Astrocyte of the spinal cord (primary cell): ENCODE measurements around the gene GRIN1.

Source experiments
- DNase-seq: peaks from one replicate; pipeline ENCODE4 v3.0.0; 2011; ENCODE audit warnings: low read depth, low spot score
- H3K4me3 ChIP-seq: 2 replicates; pipeline ENCODE4 v1.5.1; 2011; ENCODE audit warnings: low read depth, mild to moderate bottlenecking, low read length, moderate library complexity
- in situ Hi-C: cut with HindIII; loops from 2 replicates; pipeline ENCODE4 v1.10.0; 2017; ENCODE audit warnings: low sequenced_read_pairs
- TF ChIP-seq, protein P1 (sequence below): IDR thresholded peaks from 2 replicates; pipeline ENCODE4 v1.5.1; 2012; ENCODE audit warnings: low read depth, mild to moderate bottlenecking, low read length, inconsistent platforms

The GRIN1 gene

DNA sequence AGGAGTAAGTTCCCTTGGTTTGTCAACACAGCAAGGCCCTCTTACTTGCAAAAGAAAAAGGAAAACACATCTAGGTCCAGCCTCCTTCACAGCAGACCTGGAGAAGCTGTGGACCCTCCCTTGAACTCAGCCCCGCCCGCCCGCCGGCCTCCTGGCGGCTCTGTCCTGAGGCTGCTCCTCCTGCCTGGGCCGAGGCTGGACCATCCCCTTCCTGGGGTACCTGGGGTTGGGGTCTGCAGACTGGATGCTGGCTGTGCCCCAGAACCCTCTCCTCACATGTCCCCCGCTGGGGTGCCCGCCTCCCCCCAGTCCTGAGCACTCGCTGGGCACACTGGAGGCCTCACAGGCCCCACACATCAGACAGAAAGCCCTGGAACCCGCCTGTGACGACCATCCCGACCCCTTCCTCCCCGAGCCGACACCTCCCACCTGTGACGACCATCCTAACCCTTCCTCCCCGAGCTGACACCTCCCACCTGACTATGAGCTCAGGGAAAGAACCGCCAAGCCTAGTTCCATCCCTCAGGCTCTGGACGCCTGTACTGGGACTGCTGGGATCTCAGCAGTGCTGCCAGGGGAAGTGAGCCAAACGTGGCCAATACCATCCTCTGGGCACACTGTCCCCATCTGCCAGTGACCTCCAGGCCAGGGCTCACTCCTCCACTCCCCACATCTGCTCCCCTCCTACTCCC is 40.1 kb downstream of the GRIN1 start:
- no peak overlapping the region for H3K4me3 ChIP-seq
- in situ Hi-C loops: no loop called here
- no peak for DNase-seq
- TF ChIP-seq, protein P1, sequence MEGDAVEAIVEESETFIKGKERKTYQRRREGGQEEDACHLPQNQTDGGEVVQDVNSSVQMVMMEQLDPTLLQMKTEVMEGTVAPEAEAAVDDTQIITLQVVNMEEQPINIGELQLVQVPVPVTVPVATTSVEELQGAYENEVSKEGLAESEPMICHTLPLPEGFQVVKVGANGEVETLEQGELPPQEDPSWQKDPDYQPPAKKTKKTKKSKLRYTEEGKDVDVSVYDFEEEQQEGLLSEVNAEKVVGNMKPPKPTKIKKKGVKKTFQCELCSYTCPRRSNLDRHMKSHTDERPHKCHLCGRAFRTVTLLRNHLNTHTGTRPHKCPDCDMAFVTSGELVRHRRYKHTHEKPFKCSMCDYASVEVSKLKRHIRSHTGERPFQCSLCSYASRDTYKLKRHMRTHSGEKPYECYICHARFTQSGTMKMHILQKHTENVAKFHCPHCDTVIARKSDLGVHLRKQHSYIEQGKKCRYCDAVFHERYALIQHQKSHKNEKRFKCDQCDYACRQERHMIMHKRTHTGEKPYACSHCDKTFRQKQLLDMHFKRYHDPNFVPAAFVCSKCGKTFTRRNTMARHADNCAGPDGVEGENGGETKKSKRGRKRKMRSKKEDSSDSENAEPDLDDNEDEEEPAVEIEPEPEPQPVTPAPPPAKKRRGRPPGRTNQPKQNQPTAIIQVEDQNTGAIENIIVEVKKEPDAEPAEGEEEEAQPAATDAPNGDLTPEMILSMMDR: no peak

DNA sequence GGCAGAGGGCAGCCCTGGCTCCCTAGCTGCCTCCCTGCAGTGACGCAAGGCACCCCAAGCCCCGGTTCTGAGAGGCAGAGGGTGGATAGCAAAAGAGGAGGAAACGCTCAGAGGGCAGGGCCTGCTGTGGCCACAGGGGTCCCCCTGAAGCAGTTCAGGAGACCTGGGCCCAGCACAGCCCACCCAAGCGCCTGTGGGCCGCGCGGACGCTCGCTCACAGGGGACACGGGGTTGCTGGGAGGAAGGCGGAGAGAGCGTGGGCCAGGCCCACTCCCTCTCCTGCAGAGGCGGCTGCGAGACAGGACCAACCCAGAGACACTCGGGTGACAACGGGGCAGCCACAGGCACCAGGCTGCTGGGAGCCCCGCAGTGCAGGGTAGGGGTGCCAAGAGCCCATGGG is 40.8 kb downstream of the GRIN1 start:
- no peak for DNase-seq
- in situ Hi-C loops: no loop called here
- no peak overlapping the region for H3K4me3 ChIP-seq
- TF ChIP-seq, protein P1: no peak

DNA sequence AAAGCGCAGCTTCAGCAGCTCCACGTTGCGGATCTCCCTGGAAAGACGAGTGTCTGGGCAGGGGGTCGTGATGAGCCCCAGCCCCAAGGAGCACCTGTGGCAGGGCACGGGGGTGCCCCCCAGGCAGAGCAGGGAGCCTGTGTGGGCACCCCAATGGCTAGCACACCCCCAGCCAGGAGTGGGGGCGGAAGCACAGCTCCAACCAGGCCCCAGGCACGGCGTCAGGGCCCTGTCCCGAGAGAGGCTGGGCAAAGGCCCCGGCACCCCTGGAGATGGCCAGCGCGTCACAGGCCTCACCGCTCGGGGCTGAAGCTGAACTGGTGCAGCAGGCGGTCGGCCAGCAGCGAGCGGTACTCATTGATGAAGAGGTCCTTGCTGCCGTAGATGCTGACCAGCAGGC is 41.5 kb downstream of the GRIN1 start:
- in situ Hi-C loops: no loop called here
- TF ChIP-seq, protein P1: no peak
- DNase-seq: no peak
- no peak overlapping the region for H3K4me3 ChIP-seq

GRCh38 chr9:137181680-137182079 is 42.7 kb downstream of the GRIN1 start:
- in situ Hi-C loops: no loop called here
- no peak overlapping the region for H3K4me3 ChIP-seq
- TF ChIP-seq, protein P1: no peak

GRCh38 chr9:137182836-137183235 is 43.9 kb downstream of the GRIN1 start:
- no peak overlapping the region for H3K4me3 ChIP-seq
- TF ChIP-seq, protein P1: no peak
- in situ Hi-C loops: no loop called here
- DNase-seq: no peak

More at GRCh38 chr9:137181680-137182079, 42.7 kb downstream of the GRIN1 start:
- DNase-seq: no peak

- in situ Hi-C loops: no loop called here
- no peak overlapping the region for H3K4me3 ChIP-seq
- DNase-seq: no peak
- TF ChIP-seq, protein P1: no peak
These were observed 45.1 kb downstream of the GRIN1 start for GRCh38 chr9:137183980-137184595.
